Lung (tissue), 16 donors: Measurements from ENCODE around the gene FRY. TPM values are rescaled to one million over a fixed set of nuclear protein-coding genes. Genes with fewer than 3 reads are reported as not detected.
"Not testable (repeated sequence)": the region's sequence is repeated elsewhere in the genome, so short reads cannot be mapped to it uniquely, and the experiment has no call there.

Experiments used
- ATAC-seq: fragments of 200-7000 bp; cut with Tn5 transposase; one replicate; pipeline ENCODE4 v1.9.1; 2020; ENCODE audit warnings: moderate number of reproducible peaks; ENCODE audit not compliant: insufficient read depth, low FRiP score
- DNase-seq, 3 donors: peaks; one replicate each; pipeline ENCODE4 v3.0.0-alpha.2; 2013 to 2017
- H3K27ac ChIP-seq, 2 donors: one replicate each; pipeline ENCODE4 v1.5.1; 2013; ENCODE audit warnings: mild to moderate bottlenecking in 2 of 2, moderate library complexity in 2 of 2, control low read depth in 1 of 2, inconsistent platforms in 1 of 2, low read depth in 1 of 2, low read length in 1 of 2
- H3K27me3 ChIP-seq, 3 donors: one replicate each; pipeline ENCODE4 v1.5.1; 2013; ENCODE audit warnings: low read length in 2 of 3; ENCODE audit not compliant: control insufficient read depth in 3 of 3, insufficient read depth in 3 of 3
- H3K36me3 ChIP-seq, 4 donors: one replicate each; pipeline ENCODE4 v1.5.1; 2013; ENCODE audit warnings: low read length in 4 of 4, mild to moderate bottlenecking in 1 of 4, moderate library complexity in 1 of 4; ENCODE audit not compliant: control insufficient read depth in 4 of 4, insufficient read depth in 4 of 4
- H3K4me1 ChIP-seq, 5 donors: one replicate each; pipeline ENCODE4 v1.5.1; 2013; ENCODE audit warnings: low read length in 5 of 5, mild to moderate bottlenecking in 2 of 5, moderate library complexity in 1 of 5; ENCODE audit not compliant: control insufficient read depth in 5 of 5, insufficient read depth in 5 of 5
- H3K4me3 ChIP-seq: one replicate; pipeline ENCODE4 v1.5.1; 2013; ENCODE audit warnings: mild to moderate bottlenecking, control low read depth, moderate library complexity
- H3K9ac ChIP-seq, 2 donors: one replicate each; pipeline ENCODE4 v1.5.1; 2013; ENCODE audit warnings: low read length in 2 of 2, control low read depth in 1 of 2; ENCODE audit not compliant: insufficient read depth in 1 of 2
- H3K9me3 ChIP-seq, 4 donors: one replicate each; pipeline ENCODE4 v1.5.1; 2013; ENCODE audit warnings: low read length in 3 of 4, mild to moderate bottlenecking in 1 of 4, moderate library complexity in 1 of 4; ENCODE audit not compliant: control insufficient read depth in 4 of 4, insufficient read depth in 3 of 4
- CTCF ChIP-seq: IDR thresholded peaks from 2 replicates; pipeline ENCODE4 v1.5.1; 2012; ENCODE audit warnings: mild to moderate bottlenecking; ENCODE audit errors: control extremely low read depth, extremely low read depth
- WGBS, 2 donors: extraction: QIAGEN DNeasy Blood & Tissue Kit; methylation state at CpG; one replicate each; pipeline ENCODE4 v1.1.7; 2013; 5-methylcytosine and 5-hydroxymethylcytosine counted together
- long read RNA-seq, 5 donors: transcript quantifications; one replicate each; lab custom pipeline, GENCODE V29; 2026
- polyA plus RNA-seq, 2 donors: library from polyadenylated mRNA; stranded (reverse); fragments of 200-250 nt; gene quantifications; one replicate each; pipeline ENCODE4 v1.2.1, GENCODE V29; 2013
- total RNA-seq, 2 donors: library from RNA; depleted of rRNA in 1 of 2; stranded (reverse); fragments of >200 nt in 1 of 2; gene quantifications; one replicate each; pipeline ENCODE4 v1.2.1, GENCODE V29; 2014 to 2021
- donor health status: control.
- donor health status: control.
- donor health status: Bipolar disorder and iron deficiency.
- donor health status: healthy.
- donor health status: DM: yes; HTN: yes; CAD: no.

Gene FRY
- total RNA-seq, result 10 to 100 TPM; 68.1 to 79.6 TPM
- 10 to 100 TPM in 1 of 2 donors, 1 to 10 TPM in 1; 7.4 to 19.7 TPM for polyA plus RNA-seq
- long read RNA-seq, donor 1, partial matches to known transcripts, result 0 of 1 reads
- long read RNA-seq, donor 1, other reads (novel, unspliced or antisense), result 0 of 1 reads
- long read RNA-seq, donor 2, partial matches to known transcripts, result 0 of 1 reads
- long read RNA-seq, donor 2, other reads (novel, unspliced or antisense), result 0 of 1 reads
- long read RNA-seq, donor 3, result 0 reads
- long read RNA-seq, donor 4, result 0 reads
- long read RNA-seq, donor 5, result 0 reads

- peak; percentile 82 for ATAC-seq
- peak within 1 kb of the TSS; percentile 58 for H3K4me3 ChIP-seq
- H3K9me3 ChIP-seq, result no peaks in the 10 kb centered on the region
- peak; percentile 50 to 71 (median 57) for DNase-seq
- no peaks in the 10 kb centered on the region for H3K36me3 ChIP-seq
- H3K27ac ChIP-seq, result peak within 1 kb of the TSS; percentile 38 to 65
- WGBS, 2 donors, result 1% methylated on average over 54 to 59 of the region's 59 CpGs
- H3K9ac ChIP-seq, result no peak within 1 kb of the TSS
- H3K4me1 ChIP-seq, result peaks cover 0 to 14% (median 7%) of the 10 kb centered on the region in 5 donors
- H3K27me3 ChIP-seq, result peaks cover 0 to 27% (median 10%) of the 10 kb centered on the region in 3 donors
- no peak for TF ChIP-seq CTCF
Measured at GRCh38 chr13:32031025-32031814, at the start of gene FRY. Gene FRY, plus strand, starts transcription at chr13:32031774. Its CDS starts 22 bp downstream, at chr13:32031796.

- Histone ChIP-seq H3K4me3 (no peak overlapping the region), H3K36me3 (no peaks in the 10 kb centered on the region), H3K4me1 (peaks cover 0 to 10% (median 0%) of the 10 kb centered on the region in 5 donors), H3K27ac (peak overlapping the region in 1 of 2 donors; percentile 77), H3K9ac (no peak overlapping the region), H3K27me3 (no peaks in the 10 kb centered on the region), H3K9me3 (no peaks in the 10 kb centered on the region)
- ATAC-seq (no peak), DNase-seq (no peak)
- WGBS, 2 donors, result 75 to 79% methylated on average over 2 of the region's 2 CpGs
- no peak for TF ChIP-seq CTCF
Measured at GRCh38 chr13:31982124-31982523, 49.5 kb upstream of the FRY start.

DNA sequence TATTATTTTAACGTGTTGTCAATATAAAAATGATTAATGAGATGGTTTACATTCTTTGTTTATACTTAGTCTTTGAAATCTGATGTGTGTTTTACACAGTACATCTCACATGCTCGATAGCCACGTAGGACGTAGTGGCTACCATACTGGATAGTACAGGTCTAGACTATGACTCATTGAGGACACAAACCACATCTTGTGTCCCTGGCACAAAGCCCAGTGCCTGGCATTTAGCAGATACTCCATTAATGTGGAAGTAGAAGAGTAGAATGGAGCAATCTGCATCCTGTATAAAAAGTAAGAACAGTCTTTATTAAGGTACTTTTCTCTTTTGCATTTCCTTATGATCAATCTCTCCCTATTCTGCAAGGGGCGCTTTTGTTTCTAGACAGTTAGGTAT lies 49.0 kb upstream of the FRY start:
- Histone ChIP-seq H3K9ac (no peak overlapping the region), H3K27me3 (no peaks in the 10 kb centered on the region), H3K4me3 (no peak overlapping the region), H3K9me3 (no peaks in the 10 kb centered on the region), H3K36me3 (no peaks in the 10 kb centered on the region), H3K4me1 (peaks cover 0 to 10% (median 0%) of the 10 kb centered on the region in 5 donors), H3K27ac (no peak overlapping the region)
- ATAC-seq (peak; percentile 58), DNase-seq (peak in 1 of 3 donors; percentile 19)
- WGBS, 2 donors, result 35 to 48% methylated on average over 5 of the region's 5 CpGs
- TF ChIP-seq CTCF, result no peak

GRCh38 chr13:31983696-31984095 lies 47.9 kb upstream of the FRY start:
- H3K9me3 ChIP-seq, H3K4me1 ChIP-seq, H3K27ac ChIP-seq, H3K4me3 ChIP-seq, H3K36me3 ChIP-seq, DNase-seq, H3K27me3 ChIP-seq, ATAC-seq, H3K9ac ChIP-seq: not testable (repeated sequence)
- WGBS, 2 donors, result 89 to 100% methylated on average over 2 of the region's 2 CpGs

GRCh38 chr13:31984388-31984787 lies 47.2 kb upstream of the FRY start:
- H3K9me3 ChIP-seq, H3K4me1 ChIP-seq, ATAC-seq, DNase-seq, H3K9ac ChIP-seq, H3K27ac ChIP-seq, H3K36me3 ChIP-seq, H3K27me3 ChIP-seq, H3K4me3 ChIP-seq: not testable (repeated sequence)
- 93 to 98% methylated on average over 4 of the region's 4 CpGs for WGBS, 2 donors
